Hepatocyte (in vitro differentiated cells): ENCODE data around the gene EMILIN1. TPM values are rescaled to one million over a fixed set of nuclear protein-coding genes. Genes with fewer than 3 reads are reported as not detected.

Experiments
- DNase-seq: peaks from one replicate; pipeline ENCODE4 v3.0.0-alpha.2; 2016; ENCODE audit warnings: low spot score
- H2AFZ ChIP-seq: fragments of 200-600 bp; sonication (generic); 2 replicates; pipeline ENCODE4 v1.6.0; 2016; ENCODE audit warnings: antibody characterized with exemption, mild to moderate bottlenecking
- H3K27ac ChIP-seq: fragments of 200-600 bp; sonication (generic); 2 replicates; pipeline ENCODE4 v1.5.1; 2016; ENCODE audit warnings: mild to moderate bottlenecking
- H3K27me3 ChIP-seq: fragments of 200-600 bp; sonication (generic); 2 replicates; pipeline ENCODE4 v1.6.1; 2016
- H3K36me3 ChIP-seq: fragments of 200-600 bp; sonication (generic); replicated peaks from 2 replicates; pipeline ENCODE4 v1.5.1; 2016; ENCODE audit warnings: low read depth; ENCODE audit not compliant: insufficient read depth
- H3K4me1 ChIP-seq: fragments of 200-600 bp; sonication (generic); 2 replicates; pipeline ENCODE4 v1.5.1; 2016; ENCODE audit warnings: mild to moderate bottlenecking, moderate library complexity; ENCODE audit not compliant: insufficient read depth
- H3K4me2 ChIP-seq: fragments of 200-600 bp; sonication (generic); 2 replicates; pipeline ENCODE4 v1.6.0; 2016
- H3K4me3 ChIP-seq: fragments of 200-600 bp; sonication (generic); 2 replicates; pipeline ENCODE4 v1.5.1; 2016; ENCODE audit warnings: mild to moderate bottlenecking
- H3K79me2 ChIP-seq: fragments of 200-600 bp; sonication (generic); 2 replicates; pipeline ENCODE4 v1.6.0; 2017; ENCODE audit warnings: mild to moderate bottlenecking
- H3K9me2 ChIP-seq: fragments of 200-600 bp; sonication (generic); replicated peaks from 2 replicates; pipeline ENCODE4 v1.6.0; 2017; ENCODE audit warnings: mild to moderate bottlenecking; ENCODE audit not compliant: insufficient read depth
- H3K9me3 ChIP-seq: fragments of 200-600 bp; sonication (generic); 2 replicates; pipeline ENCODE4 v1.5.1; 2016; ENCODE audit warnings: low read depth, mild to moderate bottlenecking
- H4K20me1 ChIP-seq: fragments of 200-600 bp; sonication (generic); 2 replicates; pipeline ENCODE4 v1.6.0; 2016; ENCODE audit warnings: mild to moderate bottlenecking; ENCODE audit not compliant: insufficient read depth, poor library complexity, severe bottlenecking
- EZH2 ChIP-seq: fragments of 200-600 bp; sonication (generic); IDR thresholded peaks from 2 replicates; pipeline ENCODE4 v1.6.1; 2016; ENCODE audit warnings: antibody characterized with exemption, mild to moderate bottlenecking, borderline replicate concordance
- EZH2phosphoT487 ChIP-seq: fragments of 200-600 bp; sonication (generic); IDR thresholded peaks from one replicate; pipeline ENCODE4 v1.6.1; 2018; ENCODE audit warnings: antibody characterized with exemption, mild to moderate bottlenecking, low read depth, moderate library complexity; ENCODE audit not compliant: unreplicated experiment, severe bottlenecking
- WGBS: methylation state at CpG from one replicate; pipeline ENCODE4 v1.1.6; 2016; ENCODE audit warnings: low lambda C conversion rate; ENCODE audit errors: missing lambda C conversion rate; 5-methylcytosine and 5-hydroxymethylcytosine counted together
- polyA plus RNA-seq: library from polyadenylated mRNA; unstranded; fragments of >200 nt; fragmentation: Nextera tagmentation; extraction: Ambion mirVana; gene quantifications from 2 replicates; pipeline ENCODE4 v1.2.1, GENCODE V29; 2016
- total RNA-seq: library from RNA; depleted of rRNA; stranded (reverse); fragments of >200 nt; gene quantifications from 2 replicates; pipeline ENCODE4 v1.2.3, GENCODE V29; 2014
- TF ChIP-seq, protein P1 (sequence below): fragments of 200-600 bp; sonication (generic); IDR thresholded peaks from 2 replicates; pipeline ENCODE4 v1.5.1; 2016; ENCODE audit warnings: antibody characterized with exemption, mild to moderate bottlenecking; ENCODE audit not compliant: poor library complexity

The EMILIN1 gene
- total and polyA plus RNA-seq, 2 experiments from 2014 or later, result 80.8 to 109 TPM

DNA sequence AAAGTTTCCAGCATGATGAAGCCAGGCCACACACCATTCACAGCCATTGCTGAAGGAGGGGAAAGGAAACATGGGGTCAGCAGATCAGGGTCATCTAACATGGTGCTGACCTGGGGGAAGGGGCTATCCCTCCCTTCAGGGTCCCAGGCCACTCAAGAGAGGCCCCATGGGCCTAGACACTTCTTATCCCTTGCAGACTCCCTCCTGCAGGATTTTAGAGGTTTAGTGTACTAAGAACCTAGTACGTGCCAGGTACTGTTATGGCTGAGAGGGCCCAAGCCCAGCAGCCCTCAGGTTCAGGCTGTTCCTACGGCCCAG, 17.0 kb downstream of the EMILIN1 start:
- no peaks in the 10 kb centered on the region for H3K79me2 ChIP-seq
- H2AFZ ChIP-seq, result no peak overlapping the region
- no peaks in the 10 kb centered on the region for H3K36me3 ChIP-seq
- WGBS, result 93% methylated on average over 2 of the region's 2 CpGs
- no peak for TF ChIP-seq EZH2
- no peak for TF ChIP-seq EZH2phosphoT487
- TF ChIP-seq, protein P1, sequence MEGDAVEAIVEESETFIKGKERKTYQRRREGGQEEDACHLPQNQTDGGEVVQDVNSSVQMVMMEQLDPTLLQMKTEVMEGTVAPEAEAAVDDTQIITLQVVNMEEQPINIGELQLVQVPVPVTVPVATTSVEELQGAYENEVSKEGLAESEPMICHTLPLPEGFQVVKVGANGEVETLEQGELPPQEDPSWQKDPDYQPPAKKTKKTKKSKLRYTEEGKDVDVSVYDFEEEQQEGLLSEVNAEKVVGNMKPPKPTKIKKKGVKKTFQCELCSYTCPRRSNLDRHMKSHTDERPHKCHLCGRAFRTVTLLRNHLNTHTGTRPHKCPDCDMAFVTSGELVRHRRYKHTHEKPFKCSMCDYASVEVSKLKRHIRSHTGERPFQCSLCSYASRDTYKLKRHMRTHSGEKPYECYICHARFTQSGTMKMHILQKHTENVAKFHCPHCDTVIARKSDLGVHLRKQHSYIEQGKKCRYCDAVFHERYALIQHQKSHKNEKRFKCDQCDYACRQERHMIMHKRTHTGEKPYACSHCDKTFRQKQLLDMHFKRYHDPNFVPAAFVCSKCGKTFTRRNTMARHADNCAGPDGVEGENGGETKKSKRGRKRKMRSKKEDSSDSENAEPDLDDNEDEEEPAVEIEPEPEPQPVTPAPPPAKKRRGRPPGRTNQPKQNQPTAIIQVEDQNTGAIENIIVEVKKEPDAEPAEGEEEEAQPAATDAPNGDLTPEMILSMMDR, result no peak
- H4K20me1 ChIP-seq, result no peaks in the 10 kb centered on the region
- no peaks in the 10 kb centered on the region for H3K9me2 ChIP-seq
- H3K27me3 ChIP-seq, result no peaks in the 10 kb centered on the region
- peaks cover 24% of the 10 kb centered on the region for H3K4me1 ChIP-seq
- no peak overlapping the region for H3K27ac ChIP-seq
- H3K9me3 ChIP-seq, result no peaks in the 10 kb centered on the region
- DNase-seq, result no peak
- no peak overlapping the region for H3K4me3 ChIP-seq
- no peak overlapping the region for H3K4me2 ChIP-seq

- H3K79me2 ChIP-seq, result no peaks in the 10 kb centered on the region
- H4K20me1 ChIP-seq, result no peaks in the 10 kb centered on the region
- H3K4me2 ChIP-seq, result peak overlapping the region; percentile 82
- no peak overlapping the region for H3K4me3 ChIP-seq
- no peaks in the 10 kb centered on the region for H3K27me3 ChIP-seq
- DNase-seq, result peak; percentile 76
- no peak for TF ChIP-seq EZH2
- TF ChIP-seq EZH2phosphoT487, result no peak
- TF ChIP-seq, protein P1, result no peak
- no peaks in the 10 kb centered on the region for H3K36me3 ChIP-seq
- H3K27ac ChIP-seq, result no peak overlapping the region
- H3K9me3 ChIP-seq, result no peaks in the 10 kb centered on the region
- no peaks in the 10 kb centered on the region for H3K9me2 ChIP-seq
- peaks cover 24% of the 10 kb centered on the region for H3K4me1 ChIP-seq
- WGBS, result 33% methylated on average over 16 of the region's 18 CpGs
- peak overlapping the region; percentile 56 for H2AFZ ChIP-seq
These were observed 17.6 kb downstream of the EMILIN1 start for GRCh38 chr2:27095745-27096651.

DNA sequence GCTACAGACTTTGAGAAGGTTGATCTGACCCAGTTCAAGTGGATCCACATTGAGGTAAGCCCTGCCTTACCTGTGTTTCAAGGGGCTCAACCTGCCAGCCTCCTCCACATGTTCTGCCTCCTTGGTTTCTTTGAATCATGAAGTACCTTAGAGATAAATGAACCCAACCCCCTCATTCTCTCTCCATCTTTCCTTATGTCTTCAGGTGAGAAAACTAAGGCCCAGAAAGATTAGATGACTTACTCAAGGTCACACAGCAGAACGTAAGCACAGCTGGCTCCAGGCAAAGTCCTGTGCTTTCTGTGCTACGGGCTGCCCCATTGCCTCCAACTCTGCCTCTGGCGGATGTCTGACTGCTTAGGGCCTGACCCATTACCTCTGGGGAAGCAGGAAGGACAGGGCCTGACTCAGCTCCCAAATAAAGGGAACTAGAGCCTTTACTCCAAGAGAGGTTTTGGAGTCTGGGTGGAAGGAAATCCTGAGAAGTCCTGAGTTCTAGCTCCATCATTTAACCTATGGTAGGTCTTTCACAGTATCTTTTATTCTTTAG, 18.4 kb downstream of the EMILIN1 start:
- H3K4me1 ChIP-seq, result peaks cover 24% of the 10 kb centered on the region
- no peaks in the 10 kb centered on the region for H3K27me3 ChIP-seq
- H3K27ac ChIP-seq, result no peak overlapping the region
- H3K4me2 ChIP-seq, result no peak overlapping the region
- DNase-seq, result no peak
- no peaks in the 10 kb centered on the region for H3K9me3 ChIP-seq
- no peaks in the 10 kb centered on the region for H3K9me2 ChIP-seq
- no peaks in the 10 kb centered on the region for H3K36me3 ChIP-seq
- H3K79me2 ChIP-seq, result no peaks in the 10 kb centered on the region
- H3K4me3 ChIP-seq, result no peak overlapping the region
- 82% methylated on average over 3 of the region's 3 CpGs for WGBS
- H4K20me1 ChIP-seq, result no peaks in the 10 kb centered on the region
- TF ChIP-seq, protein P1, result no peak
- no peak for TF ChIP-seq EZH2
- no peak for TF ChIP-seq EZH2phosphoT487
- H2AFZ ChIP-seq, result no peak overlapping the region
